ENCODE data around the gene FAF1.
"Not testable (repeated sequence)": the region's sequence is repeated elsewhere in the genome, so short reads cannot be mapped to it uniquely, and the experiment has no call there.

Gene FAF1

DNA sequence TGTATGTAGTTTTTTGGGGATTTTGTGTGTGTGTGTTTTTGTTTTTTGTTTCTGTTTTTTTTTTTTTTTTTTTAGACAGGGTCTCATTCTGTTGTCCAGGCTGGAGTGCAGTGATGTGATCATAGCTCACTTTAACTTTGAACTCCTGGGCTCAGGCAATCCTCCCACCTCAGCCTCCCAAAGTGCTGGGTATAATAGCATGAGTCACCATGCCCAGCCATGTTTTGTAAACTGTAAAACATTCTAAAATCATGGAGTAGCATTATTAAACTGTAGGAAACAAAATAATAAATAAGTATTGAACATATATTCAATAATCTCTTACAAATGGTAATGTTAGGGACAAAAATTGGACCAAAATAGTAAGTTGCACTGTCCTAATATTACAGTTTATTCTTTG is 124.0 kb downstream of the FAF1 start:
- no peak for DNase-seq

DNA sequence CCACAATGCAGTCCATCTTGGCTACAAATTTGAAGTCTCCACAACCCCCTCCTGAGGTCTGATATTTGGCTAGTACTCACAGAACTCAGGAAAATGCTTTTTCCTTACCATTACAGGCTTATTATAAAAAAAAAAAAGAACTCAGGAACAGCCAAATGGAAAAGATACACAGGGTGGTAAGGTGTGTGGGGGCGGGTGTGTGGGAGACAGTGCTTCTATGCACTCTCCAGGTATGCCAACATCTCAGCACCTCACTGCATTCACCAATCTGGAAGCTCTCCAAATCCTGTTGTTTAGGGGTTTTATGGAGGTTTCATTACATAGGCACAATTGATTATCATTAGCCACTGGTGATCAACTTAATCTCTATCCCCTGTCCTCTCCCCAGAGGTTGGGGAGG is 126.9 kb downstream of the FAF1 start:
- no peak for DNase-seq

DNA sequence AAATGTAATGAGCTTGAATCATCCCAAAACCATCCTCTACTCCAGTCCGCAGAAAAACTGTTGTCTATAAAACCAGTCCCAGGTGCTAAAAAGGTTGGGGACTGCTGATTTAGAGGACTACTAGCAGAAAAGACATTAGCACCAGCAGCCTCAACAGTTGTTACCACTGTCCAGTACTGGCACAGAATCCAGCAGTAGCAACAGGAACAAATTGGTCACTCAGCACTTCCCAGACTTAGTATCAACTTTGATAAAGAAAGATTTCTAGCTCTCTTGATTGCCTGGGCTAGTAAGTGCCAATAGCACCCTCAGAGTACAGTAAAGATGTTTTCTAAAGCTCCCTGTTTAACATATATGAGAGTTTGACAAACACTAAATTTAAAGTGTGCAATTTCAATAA is 127.9 kb downstream of the FAF1 start:
- DNase-seq, result no peak

DNA sequence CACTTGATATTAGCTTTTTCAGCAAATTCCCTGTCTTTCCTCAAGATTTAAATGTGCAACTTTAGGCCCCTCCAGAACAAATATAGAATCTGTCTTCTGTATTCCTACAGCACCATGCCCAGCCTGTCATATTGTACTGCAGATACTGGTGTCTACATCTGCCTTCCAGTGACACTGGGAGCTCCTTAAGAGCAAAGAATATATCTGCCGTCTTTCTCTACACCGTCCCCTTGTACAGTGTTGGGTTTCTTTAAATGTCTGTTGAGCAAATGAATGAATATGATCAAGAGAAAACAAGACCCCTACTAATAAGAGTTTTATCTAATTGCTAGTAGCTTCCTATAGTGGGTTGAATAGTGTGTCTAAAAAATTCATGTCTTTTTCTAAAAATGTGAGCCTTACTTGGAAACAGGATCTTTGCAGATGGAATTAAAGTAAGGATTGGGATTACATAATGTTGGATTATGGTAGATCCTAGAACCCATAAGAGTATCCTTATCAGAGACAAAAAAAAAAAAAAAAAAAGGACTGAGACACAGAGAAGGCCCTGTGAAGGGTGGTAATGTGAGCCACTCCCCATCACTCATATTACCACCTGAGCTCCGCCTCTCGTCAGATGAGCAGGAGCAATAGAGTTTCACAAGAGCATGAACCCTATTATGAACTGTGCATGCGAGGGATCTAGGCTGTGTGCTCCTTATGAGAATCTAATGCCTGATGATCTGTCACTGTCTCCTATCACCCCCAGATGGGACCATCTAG is 128.6 kb downstream of the FAF1 start:
- DNase-seq, result no peak

DNA sequence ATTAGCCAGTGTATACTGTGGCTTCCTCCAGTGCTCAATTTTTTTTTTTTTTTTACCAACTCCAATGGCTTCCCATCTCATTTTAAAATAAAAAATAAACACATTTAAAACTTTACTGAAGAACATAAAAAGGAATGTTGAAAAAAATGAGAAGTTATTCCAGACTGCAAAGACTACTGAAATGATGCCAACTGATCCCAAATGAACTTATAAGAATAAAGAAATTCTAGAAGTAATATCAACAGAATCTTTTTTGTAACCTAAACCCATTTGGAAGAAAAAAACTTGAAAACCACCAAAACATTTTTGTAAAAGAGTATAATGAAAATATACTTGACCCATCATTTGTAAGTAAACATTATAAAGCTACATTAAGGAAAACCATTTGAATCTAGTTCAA is 129.4 kb downstream of the FAF1 start:
- no peak for DNase-seq

DNA sequence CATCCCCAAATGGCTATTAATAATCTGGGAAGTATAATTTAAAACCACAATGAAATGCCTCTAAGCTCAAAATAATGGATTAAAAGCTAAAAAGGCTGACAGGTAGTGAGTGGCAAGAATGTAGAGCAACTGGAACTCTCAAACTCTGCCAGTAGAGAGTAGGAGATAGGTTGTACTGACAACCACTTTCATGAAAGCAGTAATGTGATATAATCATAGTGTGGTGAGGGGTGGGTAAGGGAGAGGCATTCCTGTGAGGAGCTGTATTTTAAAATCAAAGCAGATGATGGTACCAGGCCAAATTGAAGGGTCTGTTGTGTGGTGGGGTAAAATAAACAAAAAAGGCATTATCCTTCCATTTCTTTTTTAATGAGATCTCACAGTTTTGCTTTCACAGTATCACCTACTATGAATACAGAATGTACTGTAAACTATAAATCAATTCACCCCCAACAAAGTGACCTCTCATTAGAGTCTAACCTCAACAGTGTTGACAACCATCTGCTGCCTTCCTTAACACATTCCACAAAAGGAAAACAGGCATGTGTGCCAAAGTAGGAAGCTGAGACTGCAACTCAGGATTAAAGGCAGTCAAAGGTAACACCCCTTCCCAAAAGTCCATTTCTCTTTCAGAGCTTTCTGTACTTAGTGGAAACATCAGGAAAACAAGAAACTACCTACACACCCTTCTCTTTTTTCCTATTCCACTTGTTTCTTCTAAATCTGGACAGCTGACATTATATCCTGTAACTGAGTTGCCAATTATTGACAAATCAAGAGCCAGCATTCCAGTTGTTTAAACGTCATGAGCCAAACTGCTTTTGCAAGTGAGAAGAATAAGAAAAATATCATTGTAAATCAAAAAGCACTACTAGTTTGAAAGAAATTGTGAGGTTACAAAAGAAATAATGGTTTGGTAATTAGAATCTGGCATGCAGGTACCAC is 130.8 kb downstream of the FAF1 start:
- DNase-seq, result no peak

DNA sequence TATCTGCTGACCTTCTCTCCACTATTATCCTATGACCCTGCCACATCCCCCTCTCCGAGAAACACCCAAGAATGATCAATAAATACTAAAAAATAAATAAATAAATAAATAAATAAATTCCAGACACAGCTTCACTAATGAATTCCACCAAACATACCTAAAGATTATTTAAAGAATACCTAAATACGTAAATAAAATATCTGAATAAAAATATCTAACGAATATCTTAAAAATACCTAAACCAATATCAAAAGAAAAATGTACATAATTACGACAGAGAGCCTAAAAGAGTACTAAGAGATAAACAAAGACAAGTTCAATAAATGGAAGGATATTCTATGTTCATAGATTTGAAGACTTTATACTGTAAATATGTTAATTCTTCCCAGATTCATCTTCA is 132.5 kb downstream of the FAF1 start:
- DNase-seq, result no peak

DNA sequence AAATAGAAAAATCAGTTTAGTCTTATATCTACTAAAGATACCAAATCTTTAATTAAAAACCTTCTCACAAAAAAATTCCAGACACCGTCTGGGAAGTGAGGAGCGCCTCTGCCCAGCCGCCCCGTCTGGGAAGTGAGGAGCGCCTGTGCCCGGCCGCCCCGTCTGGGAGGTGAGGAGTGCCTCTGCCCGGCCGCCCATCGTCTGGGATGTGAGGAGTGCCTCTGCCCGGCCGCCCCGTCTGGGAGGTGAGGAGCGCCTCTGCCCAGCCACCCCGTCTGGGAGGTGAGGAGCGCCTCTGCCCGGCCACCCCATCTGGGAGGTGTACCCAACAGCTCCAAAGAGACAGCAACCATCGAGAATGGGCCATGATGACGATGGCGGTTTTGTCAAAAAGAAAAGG is 133.3 kb downstream of the FAF1 start:
- DNase-seq, result not testable (repeated sequence)

DNA sequence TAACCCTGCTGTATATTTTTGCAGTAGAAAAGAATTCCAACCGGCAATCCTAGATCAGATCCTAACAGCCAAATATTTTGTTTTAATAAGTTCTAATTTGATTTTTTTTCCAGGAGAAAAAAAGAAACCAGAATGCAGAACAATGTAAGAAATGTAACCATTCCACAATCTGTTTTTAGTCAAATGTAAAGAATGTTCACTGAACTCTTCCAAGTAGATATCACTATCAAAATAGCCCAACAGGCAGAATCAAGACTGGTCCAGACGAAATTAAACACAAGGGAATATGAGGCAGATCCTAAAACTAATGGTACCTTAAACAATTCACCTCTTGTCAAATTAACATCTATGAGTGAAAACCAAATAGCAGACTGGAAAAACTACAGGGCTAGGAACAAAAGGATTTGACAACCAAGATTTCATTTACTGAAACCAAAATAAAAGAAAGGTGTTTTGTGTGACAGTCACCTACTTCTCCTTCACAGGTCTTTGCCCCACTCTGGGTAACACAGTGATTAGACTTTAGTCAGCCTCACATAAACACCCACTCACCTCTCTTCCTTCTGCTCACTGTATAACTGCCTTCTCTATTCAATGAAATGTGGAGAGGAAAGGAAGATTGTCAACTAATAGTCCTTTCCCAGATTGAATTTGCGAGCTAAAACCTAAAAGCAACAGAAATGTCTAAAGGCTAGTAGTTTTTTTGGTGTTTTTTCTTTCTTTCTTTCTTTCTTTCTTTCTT is 137.9 kb downstream of the FAF1 start:
- no peak for DNase-seq

DNA sequence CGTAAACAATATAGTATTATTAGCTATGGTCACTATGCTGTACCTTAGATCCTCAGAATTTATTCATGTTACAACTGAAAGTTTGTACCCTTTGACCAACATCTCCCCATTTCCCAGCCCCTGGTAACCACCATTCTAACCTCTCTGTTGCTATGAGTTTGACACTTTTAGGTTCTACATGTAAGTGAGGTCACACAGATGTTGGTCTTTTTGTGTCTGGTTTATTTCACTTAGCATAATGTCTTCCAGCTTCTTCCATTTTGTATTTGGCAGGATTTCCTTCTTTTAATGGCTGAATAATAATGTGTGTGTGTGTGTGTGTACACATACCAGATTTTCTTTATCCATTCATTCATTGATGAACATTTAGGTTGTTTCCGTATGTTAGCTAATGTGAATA is 139.5 kb downstream of the FAF1 start:
- DNase-seq, result no peak

DNA sequence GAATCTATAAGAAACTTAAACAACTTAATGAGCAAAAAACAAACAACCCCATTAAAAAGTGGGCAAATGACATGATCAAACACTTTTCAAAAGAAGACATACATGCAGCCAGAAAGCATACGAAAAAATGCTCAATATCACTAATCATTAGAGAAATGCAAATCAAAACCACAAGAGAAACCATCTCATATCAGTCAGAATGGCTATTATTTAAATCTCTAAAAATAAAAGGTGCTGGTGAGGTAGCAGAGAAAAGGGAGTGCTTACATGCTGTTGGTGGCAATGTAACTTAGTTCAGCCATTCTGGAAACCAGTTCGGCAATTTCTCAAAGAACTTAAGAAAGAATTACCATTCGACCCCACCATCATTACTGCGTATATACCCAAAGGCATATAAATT is 147.7 kb downstream of the FAF1 start:
- no peak for DNase-seq

DNA sequence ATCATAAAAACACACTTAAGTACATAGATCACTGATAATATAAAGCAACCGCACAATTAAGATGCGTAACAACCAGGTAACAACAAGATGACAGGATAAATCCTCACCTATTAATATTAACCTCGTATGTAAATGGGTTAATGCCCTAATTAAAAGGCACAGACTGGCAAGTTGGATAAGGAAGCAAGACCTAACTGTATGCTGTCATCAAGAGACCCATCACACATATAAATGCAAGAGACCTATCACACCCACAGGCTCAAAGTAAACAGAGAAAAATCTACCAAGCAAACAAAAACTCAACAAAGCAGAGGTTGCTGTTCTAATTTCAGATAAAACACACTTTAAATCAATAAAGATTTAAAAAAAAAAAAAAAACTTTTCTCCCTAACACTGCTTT is 151.8 kb downstream of the FAF1 start:
- DNase-seq, result no peak

DNA sequence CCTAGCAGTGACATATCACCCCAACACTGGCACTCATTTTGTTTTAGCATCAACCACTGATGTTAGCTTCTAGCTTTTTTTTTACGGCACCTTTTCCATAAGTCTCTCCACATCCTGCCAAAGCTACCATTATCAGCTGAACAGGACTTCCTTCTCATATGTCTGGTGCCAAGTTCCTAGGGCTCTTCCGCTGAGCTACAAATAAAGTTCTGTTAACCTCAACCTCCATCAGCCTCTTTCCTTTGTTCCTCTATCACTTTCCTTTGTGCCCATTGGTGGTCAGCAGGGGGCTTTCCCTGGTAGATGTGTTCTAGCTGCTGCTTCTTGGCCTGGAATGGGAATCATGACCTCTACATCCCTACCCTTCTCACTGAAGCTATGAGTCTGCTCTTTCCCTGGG is 163.8 kb downstream of the FAF1 start:
- no peak for DNase-seq

DNA sequence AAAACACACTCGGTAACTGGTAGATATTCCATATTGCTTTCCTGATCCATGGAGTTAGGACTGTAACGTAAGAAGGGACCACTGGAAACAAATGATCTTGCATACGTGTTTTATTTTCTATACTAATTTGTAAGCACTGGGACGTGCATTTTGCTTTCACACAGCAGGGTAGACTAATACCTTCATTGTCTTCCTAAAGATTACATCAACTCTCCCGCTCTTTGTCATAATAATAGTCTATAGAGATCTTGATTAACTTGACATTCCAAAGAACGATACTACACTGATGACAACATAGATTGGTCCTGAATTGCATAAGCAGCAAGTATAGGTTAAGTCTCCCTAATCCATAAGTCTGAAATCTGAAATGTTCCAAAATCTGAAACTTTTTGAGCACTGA is 166.5 kb downstream of the FAF1 start:
- no peak for DNase-seq

DNA sequence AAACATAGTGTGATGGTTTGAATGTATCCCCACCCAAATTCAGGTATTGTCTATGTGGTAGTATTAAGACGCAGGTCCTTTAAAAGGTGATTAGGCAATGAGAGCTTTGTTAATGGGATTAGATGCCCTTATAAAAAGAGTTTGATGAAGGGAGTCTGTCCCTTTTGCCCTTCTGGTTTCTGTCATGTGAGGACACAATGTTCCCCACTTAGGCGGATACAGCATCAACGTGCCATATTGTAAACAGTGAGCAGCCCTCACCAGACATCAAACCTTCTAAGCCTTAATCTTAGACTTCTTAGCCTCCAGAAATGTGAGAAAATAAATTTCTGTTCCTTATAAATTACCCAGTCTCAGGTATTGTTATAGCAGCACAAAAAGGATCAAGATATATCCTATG is 172.8 kb downstream of the FAF1 start:
- DNase-seq, result no peak

DNA sequence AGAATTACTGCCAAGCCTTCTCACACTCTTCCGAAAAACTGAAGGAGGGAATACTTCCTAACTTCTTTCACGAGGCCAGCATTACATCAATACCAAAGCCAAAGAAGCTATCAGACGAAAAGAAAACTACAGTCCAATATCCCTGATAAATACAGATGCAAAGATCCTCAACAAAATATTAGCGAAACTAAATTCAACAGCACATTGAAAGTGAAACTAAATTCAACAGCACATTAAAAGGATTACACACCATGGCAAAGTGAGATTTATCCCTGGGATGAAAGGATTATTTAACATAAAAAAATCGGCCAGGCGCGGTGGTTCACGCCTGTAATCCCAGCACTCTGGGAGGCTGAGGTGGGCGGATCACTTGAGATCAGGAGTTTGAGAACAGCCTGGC is 176.8 kb downstream of the FAF1 start:
- no peak for DNase-seq

DNA sequence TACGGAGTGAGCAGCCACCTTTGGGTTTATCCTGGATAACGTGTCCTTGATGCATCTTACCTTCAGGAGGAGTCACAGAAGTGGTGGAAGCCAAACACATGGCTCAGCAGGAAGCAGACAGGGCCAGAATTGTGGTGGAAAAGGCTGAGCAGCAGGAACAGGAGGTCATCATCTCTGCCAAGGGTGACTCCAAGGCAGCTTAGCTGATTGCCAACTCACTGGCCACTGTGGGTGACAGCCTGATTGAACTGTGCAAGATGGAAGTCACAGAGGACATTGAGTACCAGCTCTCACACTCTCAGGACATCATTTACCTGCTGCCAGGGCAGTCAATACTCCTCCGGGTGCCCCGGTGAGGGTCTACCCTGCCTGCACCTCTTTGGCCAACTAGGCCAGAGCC is 179.3 kb downstream of the FAF1 start:
- DNase-seq, result no peak

DNA sequence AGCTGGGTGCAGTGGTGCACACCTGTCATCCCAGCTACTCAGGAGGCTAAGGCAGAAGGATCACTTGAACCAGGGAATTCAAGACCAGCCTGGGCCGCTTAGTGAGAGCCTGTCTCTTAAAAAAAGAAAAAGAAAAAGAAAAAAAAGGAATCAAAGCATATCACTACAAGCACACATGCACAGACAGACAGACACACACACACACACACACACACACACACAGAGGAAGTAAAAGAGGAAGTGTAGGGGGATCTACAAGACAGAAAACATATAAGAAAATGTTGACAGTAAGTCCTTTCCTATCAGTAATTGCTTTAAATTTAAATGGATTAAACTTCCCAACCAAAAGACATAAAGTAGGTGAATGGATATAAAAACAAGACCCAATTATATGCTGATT is 180.3 kb downstream of the FAF1 start:
- no peak for DNase-seq

DNA sequence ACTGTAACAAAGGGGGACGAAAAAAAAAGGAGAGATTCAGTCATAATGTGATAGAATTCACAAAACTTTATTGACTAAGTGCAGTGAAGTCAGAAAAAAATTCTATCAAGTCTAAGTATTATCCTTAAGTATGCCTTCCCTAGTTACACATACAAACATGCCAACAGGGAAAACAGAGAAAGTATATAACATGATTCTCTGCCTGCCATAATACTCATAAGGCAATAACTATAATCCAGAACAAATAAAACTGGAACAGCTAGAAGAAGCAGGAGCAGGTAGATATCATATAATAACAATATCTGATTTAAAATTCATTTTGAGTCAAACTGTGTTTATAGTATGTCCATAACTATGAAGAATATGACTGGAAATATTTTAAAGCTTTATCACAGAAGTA is 184.3 kb downstream of the FAF1 start:
- DNase-seq, result no peak

DNA sequence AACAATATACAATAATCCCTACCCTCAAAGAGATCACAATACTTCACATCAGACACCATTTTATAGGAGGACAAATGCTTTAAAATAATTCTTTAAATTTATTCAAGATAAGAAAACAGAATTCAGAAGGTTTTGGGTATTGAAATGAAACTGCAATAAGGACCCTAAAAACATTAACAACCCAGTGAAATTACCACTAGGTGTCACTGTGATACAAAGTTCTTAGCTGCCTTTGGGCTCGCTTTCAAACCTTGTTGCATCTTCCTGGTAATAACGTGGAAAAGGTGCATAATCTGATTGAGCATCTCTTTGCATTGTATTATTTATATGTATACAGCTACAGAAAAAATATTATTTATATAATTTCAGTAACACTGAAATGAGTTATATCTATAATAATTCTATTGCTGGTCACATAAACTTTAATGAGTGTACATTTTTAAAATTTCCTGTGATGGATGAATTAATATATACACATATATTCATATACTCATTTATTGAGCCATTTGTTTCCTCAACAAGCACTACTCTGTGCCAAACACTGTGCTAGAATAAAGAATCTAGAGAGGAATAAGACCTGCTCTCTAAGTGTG is 185.2 kb downstream of the FAF1 start:
- DNase-seq, result no peak

DNA sequence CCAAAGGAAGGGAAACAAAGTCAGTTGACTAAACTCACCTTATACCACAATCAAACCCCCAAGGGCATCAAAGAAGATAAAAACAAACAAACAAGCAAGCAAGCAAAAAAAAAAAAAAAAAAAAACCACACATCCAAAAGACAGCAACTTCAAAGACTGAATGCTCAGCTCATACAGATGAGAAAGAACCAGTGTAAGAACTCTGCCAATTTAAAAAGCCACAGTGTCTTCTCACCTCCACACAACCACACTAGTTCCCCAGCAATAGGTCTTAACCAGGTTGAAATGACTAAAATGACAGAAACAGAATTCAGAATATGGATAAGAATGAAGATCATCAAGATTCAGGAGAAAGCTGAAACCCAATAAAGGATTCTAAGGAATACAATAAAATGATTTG is 193.4 kb downstream of the FAF1 start:
- DNase-seq, result no peak

DNA sequence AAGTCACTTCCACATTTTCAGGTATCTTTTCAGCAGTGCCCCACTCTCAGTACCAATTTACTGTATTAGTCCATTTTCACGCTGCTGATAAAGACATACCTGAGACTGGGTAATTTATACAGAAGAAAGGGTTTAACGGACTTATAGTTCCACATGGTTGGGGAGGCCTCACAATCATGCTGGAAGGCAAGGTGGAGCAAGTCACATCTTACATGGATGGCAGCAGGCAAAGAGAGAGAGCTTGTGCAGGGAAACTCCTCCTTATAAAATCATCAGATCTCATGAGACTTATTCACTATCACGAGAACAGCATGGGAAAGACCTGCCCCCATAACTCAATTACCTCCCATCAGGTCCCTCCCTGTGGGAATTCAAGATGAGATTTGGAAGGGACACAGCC is 203.5 kb downstream of the FAF1 start:
- DNase-seq, result not testable (repeated sequence)

DNA sequence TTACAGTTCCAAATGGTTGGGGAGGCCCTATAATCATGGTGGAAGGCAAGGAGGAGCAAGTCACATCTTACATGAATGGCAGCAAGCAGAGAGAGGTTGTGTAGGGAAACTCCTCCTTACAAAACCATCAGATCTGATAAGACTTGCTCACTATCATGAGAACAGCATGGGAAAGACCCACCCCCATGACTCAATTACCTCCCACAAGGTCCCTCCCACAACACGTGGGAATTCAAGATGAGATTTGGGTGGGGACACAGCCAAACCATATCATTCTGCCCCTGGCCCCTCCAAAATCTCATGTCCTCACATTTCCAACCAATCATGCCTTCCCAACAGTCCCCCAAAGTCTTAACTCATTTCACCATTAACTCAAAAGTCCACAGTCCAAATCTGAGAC is 205.3 kb downstream of the FAF1 start:
- DNase-seq, result not testable (repeated sequence)
